CD4-positive, alpha-beta T cell (primary cell): ENCODE data around the gene VSIG10L2. TPM values are rescaled to one million over a fixed set of nuclear protein-coding genes. Genes with fewer than 3 reads are reported as not detected.

Experiments
- ATAC-seq: fragments of 200-7000 bp; cut with Tn5 transposase; one replicate; pipeline ENCODE4 v1.10.0; 2022; ENCODE audit warnings: mild to moderate bottlenecking; ENCODE audit not compliant: poor library complexity
- CTCF ChIA-PET: fragments of 350-600 bp; sonication (Branson Sonifier 250); formaldehyde crosslinking; loops from one replicate; lab custom pipeline; 2021; ENCODE audit warnings: antibody characterized with exemption, inconsistent platforms; lab: Charles Lee
- POLR2A ChIA-PET: fragments of 350-600 bp; sonication (Branson Sonifier 250); formaldehyde crosslinking; loops from one replicate; lab custom pipeline; 2021; ENCODE audit warnings: antibody characterized with exemption, inconsistent platforms; lab: Charles Lee
- DNase-seq, 14 experiments: peaks; one replicate each; pipeline ENCODE4 v3.0.0-alpha.2; 2013 to 2020; ENCODE audit warnings: mixed read lengths in 2 of 14
- H3K27ac ChIP-seq, 2 donors: one replicate each; pipeline versions ENCODE4 v1.5.1 to v1.7.0; 2013; ENCODE audit warnings: low read length in 2 of 2, low read depth in 1 of 2, mild to moderate bottlenecking in 1 of 2
- H3K27me3 ChIP-seq, 2 experiments: 1 replicate in 1 of 2; 2 replicates in 1 of 2; pipeline versions ENCODE4 v1.6.1 to v1.7.0; 2013; ENCODE audit warnings: low read length in 2 of 2, control low read depth in 1 of 2, mild to moderate bottlenecking in 1 of 2, moderate library complexity in 1 of 2; ENCODE audit not compliant: insufficient read depth in 2 of 2, control insufficient read depth in 1 of 2
- H3K36me3 ChIP-seq: one replicate; pipeline ENCODE4 v1.6.1; 2013; ENCODE audit warnings: low read length, control low read depth; ENCODE audit not compliant: insufficient read depth
- H3K4me1 ChIP-seq: one replicate; pipeline ENCODE4 v1.6.1; 2013; ENCODE audit warnings: low read length, control low read depth; ENCODE audit not compliant: insufficient read depth
- H3K4me3 ChIP-seq: one replicate; pipeline ENCODE4 v1.5.1; 2013; ENCODE audit warnings: mild to moderate bottlenecking, low read length, moderate library complexity
- H3K9me3 ChIP-seq, 2 experiments: 1 replicate in 1 of 2; 2 replicates in 1 of 2; pipeline versions ENCODE4 v1.6.1 to v1.7.0; 2013; ENCODE audit warnings: low read length in 2 of 2, mild to moderate bottlenecking in 2 of 2, control low read depth in 1 of 2, moderate library complexity in 1 of 2; ENCODE audit not compliant: control insufficient read depth in 1 of 2, insufficient read depth in 1 of 2
- H3K27ac Mint-ChIP-seq: one replicate; pipeline ENCODE4 v1.8.0; 2020; ENCODE audit warnings: mixed read lengths
- H3K27me3 Mint-ChIP-seq: one replicate; pipeline ENCODE4 v1.8.0; 2021; ENCODE audit warnings: mixed read lengths
- H3K36me3 Mint-ChIP-seq: one replicate; pipeline ENCODE4 v1.8.0; 2021; ENCODE audit warnings: low read depth, mixed read lengths
- H3K4me1 Mint-ChIP-seq: one replicate; pipeline ENCODE4 v1.8.0; 2021; ENCODE audit warnings: low read depth, mixed read lengths
- H3K4me3 Mint-ChIP-seq: one replicate; pipeline ENCODE4 v1.8.0; 2020; ENCODE audit warnings: mild to moderate bottlenecking, mixed read lengths
- H3K9me3 Mint-ChIP-seq: one replicate; pipeline ENCODE4 v1.8.0; 2020; ENCODE audit warnings: mixed read lengths
- intact Hi-C, 2 experiments: fragments of 100-400 bp; cut with DNase I in 1 of 2; cut with micrococcal nuclease in 1 of 2; formaldehyde crosslinking; loops; one replicate each; pipeline versions ENCODE4 v1.15.1 to v1.9.0; 2023 to 2025; cut with DNase I, micrococcal nuclease
- total RNA-seq, 174 experiments: library from RNA in 2 of 174; stranded (reverse) in 2 of 174; gene quantifications; one replicate each; pipeline ENCODE4 v1.2.3 and lab custom pipeline; 2021 to 2026
- TF ChIP-seq, protein P1 (sequence below): fragments of 200-600 bp; IDR thresholded peaks from one replicate; pipeline ENCODE4 v1.8.0; 2022; ENCODE audit warnings: antibody characterized with exemption, mild to moderate bottlenecking

VSIG10L2 gene
- total RNA-seq, 2 experiments from 2014 or later, result not detected

- POLR2A ChIA-PET, result interaction anchor here (0.6 to 2.5 kb wide), 11 partner anchors 13 to 577 kb away, joined by 3 to 67 read pairs (median 6); partner anchors contain the start of genes CDON, CHEK1, DCPS and FAM118B
- Histone ChIP-seq H3K9me3 (peaks cover 0 to 6% of the 10 kb centered on the region in 2 experiments), H3K36me3 (peaks cover 15% of the 10 kb centered on the region)
These were observed 42.7 kb upstream of the VSIG10L2 start, which contains the start of gene PUS3 for GRCh38 chr11:125902927-125903710. Gene PUS3 (minus strand): TSS chr11:125903206. CDS start chr11:125896284, 6,922 bp downstream.

DNA sequence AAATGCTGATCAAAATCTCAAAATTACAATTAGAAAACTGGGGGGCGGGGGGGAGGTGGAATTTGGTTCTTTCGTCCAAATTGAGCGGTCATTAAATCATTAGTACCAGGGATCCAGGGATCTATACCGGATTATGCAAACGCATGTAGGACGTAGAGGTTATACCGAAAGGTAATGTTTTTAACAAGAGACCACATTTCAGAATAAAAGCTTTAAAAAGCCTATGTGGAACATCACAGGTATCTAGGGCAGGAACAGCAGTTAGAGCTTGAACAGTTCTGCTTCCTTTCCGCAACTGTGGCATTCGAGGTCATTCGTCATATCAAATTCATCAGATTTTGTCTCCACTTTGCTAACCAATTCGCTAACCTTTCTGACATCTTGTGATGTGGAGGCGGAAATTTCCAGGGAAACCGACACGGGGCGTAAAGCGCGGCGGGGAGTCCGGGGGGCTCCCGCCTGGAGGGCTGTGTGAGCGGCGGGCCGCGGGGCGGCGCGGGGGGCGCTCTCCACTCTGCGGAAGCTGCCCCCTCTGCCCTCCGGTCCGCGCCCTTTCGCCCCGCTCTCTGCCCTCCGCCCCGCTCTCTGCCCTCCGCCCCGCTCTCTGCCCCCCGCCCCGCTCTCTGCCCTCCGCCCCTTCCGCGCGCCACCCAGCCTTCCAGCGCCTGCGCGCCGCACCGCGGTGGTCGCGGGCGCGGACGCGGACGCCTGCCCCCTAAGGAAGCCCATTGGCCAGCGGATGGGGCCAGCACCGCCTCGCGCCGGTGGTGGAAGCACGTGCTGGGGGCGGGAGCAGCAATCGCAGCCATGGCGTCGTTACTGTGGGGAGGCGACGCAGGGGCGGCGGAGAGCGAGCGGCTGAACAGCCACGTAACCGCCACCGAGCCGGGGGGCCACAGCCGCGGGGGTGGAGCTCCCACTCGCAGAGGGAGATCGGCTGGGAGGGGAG is 41.9 kb upstream of the VSIG10L2 start, which contains the start of gene DDX25:
Gene DDX25, plus strand, starts transcription at position 798 of the 949 bp plus-strand sequence. Its CDS starts 10 bp downstream, at position 808.
- Histone ChIP-seq H3K36me3 (peaks cover 15% of the 10 kb centered on the region), H3K4me3 (peak within 1 kb of the TSS; percentile 86), H3K9me3 (peaks cover 0 to 6% of the 10 kb centered on the region in 2 experiments), H3K27ac (no peak within 1 kb of the TSS), H3K27me3 (peaks cover 10 to 27% of the 10 kb centered on the region in 2 experiments), H3K4me1 (peaks cover 29% of the 10 kb centered on the region)
- DNase-seq (peak in 3 of 14 experiments; percentile 23 to 43 (median 41)), ATAC-seq (peak; percentile 32)
- Mint-ChIP-seq H3K4me3 (peak within 1 kb of the TSS; percentile 95), H3K27me3 (peaks cover 50% of the 10 kb centered on the region), H3K36me3 (peaks cover 25% of the 10 kb centered on the region), H3K27ac (peak within 1 kb of the TSS; percentile 88), H3K9me3 (no peaks in the 10 kb centered on the region), H3K4me1 (peaks cover 45% of the 10 kb centered on the region)
- TF ChIP-seq, protein P1, sequence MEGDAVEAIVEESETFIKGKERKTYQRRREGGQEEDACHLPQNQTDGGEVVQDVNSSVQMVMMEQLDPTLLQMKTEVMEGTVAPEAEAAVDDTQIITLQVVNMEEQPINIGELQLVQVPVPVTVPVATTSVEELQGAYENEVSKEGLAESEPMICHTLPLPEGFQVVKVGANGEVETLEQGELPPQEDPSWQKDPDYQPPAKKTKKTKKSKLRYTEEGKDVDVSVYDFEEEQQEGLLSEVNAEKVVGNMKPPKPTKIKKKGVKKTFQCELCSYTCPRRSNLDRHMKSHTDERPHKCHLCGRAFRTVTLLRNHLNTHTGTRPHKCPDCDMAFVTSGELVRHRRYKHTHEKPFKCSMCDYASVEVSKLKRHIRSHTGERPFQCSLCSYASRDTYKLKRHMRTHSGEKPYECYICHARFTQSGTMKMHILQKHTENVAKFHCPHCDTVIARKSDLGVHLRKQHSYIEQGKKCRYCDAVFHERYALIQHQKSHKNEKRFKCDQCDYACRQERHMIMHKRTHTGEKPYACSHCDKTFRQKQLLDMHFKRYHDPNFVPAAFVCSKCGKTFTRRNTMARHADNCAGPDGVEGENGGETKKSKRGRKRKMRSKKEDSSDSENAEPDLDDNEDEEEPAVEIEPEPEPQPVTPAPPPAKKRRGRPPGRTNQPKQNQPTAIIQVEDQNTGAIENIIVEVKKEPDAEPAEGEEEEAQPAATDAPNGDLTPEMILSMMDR, result no peak
- POLR2A ChIA-PET, result interaction anchor here (0.7 to 2.5 kb wide), 8 partner anchors 14 to 312 kb away, joined by 4 to 67 read pairs (median 6); partner anchors contain the start of genes CDON, CHEK1, FAM118B and HYLS1
- CTCF ChIA-PET, result interaction anchor here (1.3 to 1.6 kb wide), 2 partner anchors 11 to 29 kb away, joined by 3 to 4 read pairs; no protein-coding TSS in a partner anchor
- intact Hi-C loops, result loop anchor here (1.0 to 5.0 kb wide), 7 partner anchors 17 to 1277 kb away; partner anchors contain the start of genes HYLS1 (in 2 of the 2), CHEK1 (in 1 of the 2), FOXRED1 (in 1 of the 2) and SRPRA (in 1 of the 2)

More at GRCh38 chr11:125902927-125903710, 42.7 kb upstream of the VSIG10L2 start, which contains the start of gene PUS3:
- intact Hi-C loops, result loop anchor here (1.0 to 5.0 kb wide), 7 partner anchors 16 to 1276 kb away; partner anchors contain the start of genes HYLS1 (in 2 of the 2), CHEK1 (in 1 of the 2), FOXRED1 (in 1 of the 2) and SRPRA (in 1 of the 2)
- Mint-ChIP-seq H3K4me3 (peak within 1 kb of the TSS; percentile 95), H3K9me3 (no peaks in the 10 kb centered on the region), H3K36me3 (peaks cover 28% of the 10 kb centered on the region), H3K4me1 (peaks cover 46% of the 10 kb centered on the region), H3K27me3 (peaks cover 41% of the 10 kb centered on the region), H3K27ac (peak within 1 kb of the TSS; percentile 88)
- CTCF ChIA-PET, result interaction anchor here (0.7 to 1.6 kb wide), 3 partner anchors 10 to 28 kb away, joined by 3 to 4 read pairs (median 3); no protein-coding TSS in a partner anchor
- Histone ChIP-seq H3K27ac (peak within 1 kb of the TSS; percentile 55), H3K4me3 (peak within 1 kb of the TSS; percentile 86), H3K4me1 (peaks cover 29% of the 10 kb centered on the region), H3K27me3 (peaks cover 9 to 27% of the 10 kb centered on the region in 2 experiments)
- TF ChIP-seq, protein P1, result no peak
- ATAC-seq (peak; percentile 93), DNase-seq (peak; percentile 75 to 92 (median 84))
